ENCODE measurements around the gene TCF25.

Gene TCF25

GRCh38 chr16:89860747-89861304, 12.6 kb upstream of the TCF25 start:
- Histone ChIP-seq H3K23ac (ENCODE audit: low read length) (no peak overlapping the region), H2BK120ac (ENCODE audit: low read depth, low read length) (no peak overlapping the region), H3K27me3 (ENCODE audit: insufficient read depth, low read length, poor library complexity) (no peaks in the 10 kb centered on the region), H4K8ac (ENCODE audit: low read depth, low read length) (no peak overlapping the region), H3K36me3 (ENCODE audit: control insufficient read depth, insufficient read depth, low read length) (no peaks in the 10 kb centered on the region), H3K4me2 (ENCODE audit: low read length) (no peak overlapping the region), H3K4ac (ENCODE audit: low read depth, low read length) (no peak overlapping the region), H3K79me2 (ENCODE audit: control insufficient read depth, insufficient read depth, low read length) (no peaks in the 10 kb centered on the region), H3K4me1 (ENCODE audit: control insufficient read depth, low read depth, low read length) (no peaks in the 10 kb centered on the region), H3K27ac (ENCODE audit: low read depth, low read length) (no peak overlapping the region), H3K56ac (ENCODE audit: low read length) (no peak overlapping the region), H2BK5ac (ENCODE audit: low read length) (no peak overlapping the region), H4K5ac (ENCODE audit: low read length) (no peak overlapping the region), H2AK5ac (ENCODE audit: low read length) (no peak overlapping the region), H2BK15ac (replicated peaks; ENCODE audit: low read depth) (no peak overlapping the region), H3K4me3 (ENCODE audit: low read length) (no peak overlapping the region), H3K18ac (ENCODE audit: low read length) (no peak overlapping the region), H3K79me1 (ENCODE audit: low read length) (no peaks in the 10 kb centered on the region), H3K9ac (ENCODE audit: low read length) (no peak overlapping the region)
- DNase-seq, result peak; percentile 69
- no CpG with 5 or more reads among the region's 28 CpGs for WGBS (ENCODE audit: extremely low coverage, insufficient coverage, low lambda C conversion rate)

- Histone ChIP-seq H3K27me3 (ENCODE audit: insufficient read depth, low read length, poor library complexity) (no peaks in the 10 kb centered on the region), H3K23ac (ENCODE audit: low read length) (no peak overlapping the region), H3K4me3 (ENCODE audit: low read length) (no peak overlapping the region), H2BK15ac (replicated peaks; ENCODE audit: low read depth) (no peak overlapping the region), H2BK5ac (ENCODE audit: low read length) (no peak overlapping the region), H4K8ac (ENCODE audit: low read depth, low read length) (no peak overlapping the region), H3K18ac (ENCODE audit: low read length) (no peak overlapping the region), H4K5ac (ENCODE audit: low read length) (no peak overlapping the region), H3K4me1 (ENCODE audit: control insufficient read depth, low read depth, low read length) (no peaks in the 10 kb centered on the region), H3K79me2 (ENCODE audit: control insufficient read depth, insufficient read depth, low read length) (no peaks in the 10 kb centered on the region), H3K56ac (ENCODE audit: low read length) (no peak overlapping the region), H3K36me3 (ENCODE audit: control insufficient read depth, insufficient read depth, low read length) (no peaks in the 10 kb centered on the region), H3K4ac (ENCODE audit: low read depth, low read length) (no peak overlapping the region), H2BK120ac (ENCODE audit: low read depth, low read length) (no peak overlapping the region), H3K27ac (ENCODE audit: low read depth, low read length) (no peak overlapping the region), H3K79me1 (ENCODE audit: low read length) (no peaks in the 10 kb centered on the region), H2AK5ac (ENCODE audit: low read length) (no peak overlapping the region), H3K4me2 (ENCODE audit: low read length) (no peak overlapping the region), H3K9ac (ENCODE audit: low read length) (no peak overlapping the region)
- no peak for DNase-seq
- WGBS (ENCODE audit: extremely low coverage, insufficient coverage, low lambda C conversion rate), result no CpG with 5 or more reads among the region's 12 CpGs
These were observed 11.7 kb upstream of the TCF25 start for GRCh38 chr16:89861648-89862047.

GRCh38 chr16:89862732-89863131, 10.7 kb upstream of the TCF25 start:
- no CpG with 5 or more reads among the region's 6 CpGs for whole genome bisulfite sequencing (ENCODE audit: extremely low coverage, insufficient coverage, low lambda C conversion rate)
- H3K36me3 ChIP-seq (ENCODE audit: control insufficient read depth, insufficient read depth, low read length), result no peaks in the 10 kb centered on the region

GRCh38 chr16:89863741-89864526, 9.5 kb upstream of the TCF25 start:
- Histone ChIP-seq H3K27ac (ENCODE audit: low read depth, low read length) (no peak overlapping the region), H2BK15ac (replicated peaks; ENCODE audit: low read depth) (no peak overlapping the region), H4K8ac (ENCODE audit: low read depth, low read length) (no peak overlapping the region), H3K4ac (ENCODE audit: low read depth, low read length) (no peak overlapping the region), H3K56ac (ENCODE audit: low read length) (no peak overlapping the region), H3K36me3 (ENCODE audit: control insufficient read depth, insufficient read depth, low read length) (no peaks in the 10 kb centered on the region), H2BK5ac (ENCODE audit: low read length) (no peak overlapping the region), H3K23ac (ENCODE audit: low read length) (no peak overlapping the region), H2BK120ac (ENCODE audit: low read depth, low read length) (no peak overlapping the region), H4K5ac (ENCODE audit: low read length) (no peak overlapping the region), H3K79me2 (ENCODE audit: control insufficient read depth, insufficient read depth, low read length) (no peaks in the 10 kb centered on the region), H3K9ac (ENCODE audit: low read length) (peak overlapping the region; percentile 10), H3K27me3 (ENCODE audit: insufficient read depth, low read length, poor library complexity) (no peaks in the 10 kb centered on the region), H3K18ac (ENCODE audit: low read length) (no peak overlapping the region), H3K4me3 (ENCODE audit: low read length) (no peak overlapping the region), H3K4me1 (ENCODE audit: control insufficient read depth, low read depth, low read length) (no peaks in the 10 kb centered on the region), H3K79me1 (ENCODE audit: low read length) (no peaks in the 10 kb centered on the region), H3K4me2 (ENCODE audit: low read length) (no peak overlapping the region), H2AK5ac (ENCODE audit: low read length) (no peak overlapping the region)
- WGBS (ENCODE audit: extremely low coverage, insufficient coverage, low lambda C conversion rate), result no CpG with 5 or more reads among the region's 21 CpGs
- peak; percentile 52 for DNase-seq

More at GRCh38 chr16:89862732-89863131, 10.7 kb upstream of the TCF25 start:
- Histone ChIP-seq H2BK15ac (replicated peaks; ENCODE audit: low read depth) (no peak overlapping the region), H3K4me3 (ENCODE audit: low read length) (no peak overlapping the region), H3K4me1 (ENCODE audit: control insufficient read depth, low read depth, low read length) (no peaks in the 10 kb centered on the region), H3K9ac (ENCODE audit: low read length) (no peak overlapping the region), H3K27ac (ENCODE audit: low read depth, low read length) (no peak overlapping the region), H2AK5ac (ENCODE audit: low read length) (no peak overlapping the region), H3K56ac (ENCODE audit: low read length) (no peak overlapping the region), H3K27me3 (ENCODE audit: insufficient read depth, low read length, poor library complexity) (no peaks in the 10 kb centered on the region), H4K5ac (ENCODE audit: low read length) (no peak overlapping the region), H3K79me1 (ENCODE audit: low read length) (no peaks in the 10 kb centered on the region), H4K8ac (ENCODE audit: low read depth, low read length) (no peak overlapping the region), H2BK120ac (ENCODE audit: low read depth, low read length) (no peak overlapping the region), H3K4ac (ENCODE audit: low read depth, low read length) (no peak overlapping the region), H3K79me2 (ENCODE audit: control insufficient read depth, insufficient read depth, low read length) (no peaks in the 10 kb centered on the region), H3K18ac (ENCODE audit: low read length) (no peak overlapping the region), H2BK5ac (ENCODE audit: low read length) (no peak overlapping the region), H3K4me2 (ENCODE audit: low read length) (no peak overlapping the region), H3K23ac (ENCODE audit: low read length) (no peak overlapping the region)
- DNase-seq, result no peak

- H3K27ac ChIP-seq (ENCODE audit: low read depth, low read length), result no peak overlapping the region
- no peak for DNase-seq
These were observed 8.9 kb upstream of the TCF25 start for GRCh38 chr16:89864527-89864820.

GRCh38 chr16:89867918-89868317, 5.5 kb upstream of the TCF25 start:
- Histone ChIP-seq H2BK120ac (ENCODE audit: low read depth, low read length) (no peak overlapping the region), H3K23ac (ENCODE audit: low read length) (no peak overlapping the region), H2AK5ac (ENCODE audit: low read length) (no peak overlapping the region), H3K56ac (ENCODE audit: low read length) (no peak overlapping the region), H2BK5ac (ENCODE audit: low read length) (no peak overlapping the region), H3K9ac (ENCODE audit: low read length) (no peak overlapping the region), H3K36me3 (ENCODE audit: control insufficient read depth, insufficient read depth, low read length) (no peaks in the 10 kb centered on the region), H3K79me1 (ENCODE audit: low read length) (no peaks in the 10 kb centered on the region), H4K8ac (ENCODE audit: low read depth, low read length) (no peak overlapping the region), H3K79me2 (ENCODE audit: control insufficient read depth, insufficient read depth, low read length) (no peaks in the 10 kb centered on the region), H3K18ac (ENCODE audit: low read length) (no peak overlapping the region), H3K4me3 (ENCODE audit: low read length) (peak overlapping the region; percentile 24), H3K27ac (ENCODE audit: low read depth, low read length) (no peak overlapping the region), H2BK15ac (replicated peaks; ENCODE audit: low read depth) (no peak overlapping the region), H3K4me1 (ENCODE audit: control insufficient read depth, low read depth, low read length) (no peaks in the 10 kb centered on the region), H3K4me2 (ENCODE audit: low read length) (no peak overlapping the region), H3K27me3 (ENCODE audit: insufficient read depth, low read length, poor library complexity) (no peaks in the 10 kb centered on the region), H4K5ac (ENCODE audit: low read length) (no peak overlapping the region), H3K4ac (ENCODE audit: low read depth, low read length) (no peak overlapping the region)
- no peak for DNase-seq
- no CpG with 5 or more reads among the region's 5 CpGs for WGBS (ENCODE audit: extremely low coverage, insufficient coverage, low lambda C conversion rate)

More at GRCh38 chr16:89864527-89864820, 8.9 kb upstream of the TCF25 start:
- Histone ChIP-seq H3K9ac (ENCODE audit: low read length) (no peak overlapping the region), H3K4me2 (ENCODE audit: low read length) (no peak overlapping the region), H2AK5ac (ENCODE audit: low read length) (no peak overlapping the region), H2BK15ac (replicated peaks; ENCODE audit: low read depth) (no peak overlapping the region), H3K27me3 (ENCODE audit: insufficient read depth, low read length, poor library complexity) (no peaks in the 10 kb centered on the region), H3K56ac (ENCODE audit: low read length) (no peak overlapping the region), H4K5ac (ENCODE audit: low read length) (no peak overlapping the region), H2BK5ac (ENCODE audit: low read length) (no peak overlapping the region), H3K4ac (ENCODE audit: low read depth, low read length) (no peak overlapping the region), H3K79me2 (ENCODE audit: control insufficient read depth, insufficient read depth, low read length) (no peaks in the 10 kb centered on the region), H3K36me3 (ENCODE audit: control insufficient read depth, insufficient read depth, low read length) (no peaks in the 10 kb centered on the region), H3K4me1 (ENCODE audit: control insufficient read depth, low read depth, low read length) (no peaks in the 10 kb centered on the region), H3K4me3 (ENCODE audit: low read length) (no peak overlapping the region), H3K23ac (ENCODE audit: low read length) (no peak overlapping the region), H2BK120ac (ENCODE audit: low read depth, low read length) (no peak overlapping the region), H3K18ac (ENCODE audit: low read length) (no peak overlapping the region), H4K8ac (ENCODE audit: low read depth, low read length) (no peak overlapping the region), H3K79me1 (ENCODE audit: low read length) (no peaks in the 10 kb centered on the region)
- no CpG with 5 or more reads among the region's 5 CpGs for WGBS (ENCODE audit: extremely low coverage, insufficient coverage, low lambda C conversion rate)
